Smooth muscle cell (in vitro differentiated cells): Measurements from ENCODE around the gene SZRD1. TPM values are rescaled to one million over a fixed set of nuclear protein-coding genes. Genes with fewer than 3 reads are reported as not detected.

Experiments
- DNase-seq: peaks from one replicate; lab custom pipeline; 2025; ENCODE audit not compliant: unreplicated experiment; lab: John Stamatoyannopoulos, UW
- H2AFZ ChIP-seq: fragments of 200-600 bp; sonication (generic); 2 replicates; pipeline ENCODE4 v1.6.0; 2016; ENCODE audit warnings: antibody characterized with exemption, low read depth, mild to moderate bottlenecking
- H3F3A ChIP-seq: fragments of 200-600 bp; sonication (generic); 2 replicates; pipeline ENCODE4 v1.6.0; 2017; ENCODE audit warnings: antibody characterized with exemption, low read depth
- H3K27ac ChIP-seq: fragments of 200-600 bp; sonication (generic); 2 replicates; pipeline ENCODE4 v1.5.1; 2016; ENCODE audit warnings: low read depth, mild to moderate bottlenecking
- H3K27me3 ChIP-seq: fragments of 200-600 bp; sonication (generic); 2 replicates; pipeline ENCODE4 v1.6.1; 2016; ENCODE audit warnings: low read depth, mild to moderate bottlenecking
- H3K36me3 ChIP-seq: fragments of 200-600 bp; sonication (generic); 2 replicates; pipeline ENCODE4 v1.5.1; 2016; ENCODE audit warnings: low read depth
- H3K4me1 ChIP-seq: fragments of 200-600 bp; sonication (generic); 2 replicates; pipeline ENCODE4 v1.5.1; 2016; ENCODE audit warnings: low read depth
- H3K4me2 ChIP-seq: fragments of 200-600 bp; sonication (generic); 2 replicates; pipeline ENCODE4 v1.6.0; 2016; ENCODE audit warnings: mild to moderate bottlenecking
- H3K4me3 ChIP-seq: fragments of 200-600 bp; sonication (generic); 2 replicates; pipeline ENCODE4 v1.5.1; 2016; ENCODE audit warnings: mild to moderate bottlenecking
- H3K79me2 ChIP-seq: fragments of 200-600 bp; sonication (generic); 2 replicates; pipeline ENCODE4 v1.6.0; 2016; ENCODE audit warnings: low read depth, mild to moderate bottlenecking
- H3K9ac ChIP-seq: fragments of 200-600 bp; sonication (generic); 2 replicates; pipeline ENCODE4 v1.6.0; 2016; ENCODE audit warnings: low read depth
- H3K9me3 ChIP-seq: fragments of 200-600 bp; sonication (generic); replicated peaks from 2 replicates; pipeline ENCODE4 v1.5.1; 2016; ENCODE audit warnings: low read depth
- H4K20me1 ChIP-seq: fragments of 200-600 bp; sonication (generic); 2 replicates; pipeline ENCODE4 v1.6.0; 2016; ENCODE audit warnings: low read depth
- WGBS: methylation state at CpG from one replicate; pipeline ENCODE4 v1.1.7; 2016; ENCODE audit warnings: low lambda C conversion rate; 5-methylcytosine and 5-hydroxymethylcytosine counted together
- polyA plus RNA-seq: library from polyadenylated mRNA; unstranded; fragments of >200 nt; fragmentation: Nextera tagmentation; extraction: Ambion mirVana; gene quantifications from 2 replicates; pipeline ENCODE4 v1.2.1, GENCODE V29; 2016
- total RNA-seq: library from RNA; depleted of rRNA; stranded (reverse); fragments of >200 nt; gene quantifications from 2 replicates; pipeline ENCODE4 v1.2.3, GENCODE V29; 2014
- TF ChIP-seq, protein P1 (sequence below): fragments of 200-600 bp; sonication (generic); IDR thresholded peaks from 2 replicates; pipeline ENCODE4 v1.5.1; 2017; ENCODE audit warnings: borderline replicate concordance, mild to moderate bottlenecking, antibody characterized with exemption; ENCODE audit not compliant: insufficient read depth, poor library complexity, severe bottlenecking

Gene SZRD1
- total and polyA plus RNA-seq, 2 experiments from 2014 or later = 45.3 to 56.4 TPM

DNA sequence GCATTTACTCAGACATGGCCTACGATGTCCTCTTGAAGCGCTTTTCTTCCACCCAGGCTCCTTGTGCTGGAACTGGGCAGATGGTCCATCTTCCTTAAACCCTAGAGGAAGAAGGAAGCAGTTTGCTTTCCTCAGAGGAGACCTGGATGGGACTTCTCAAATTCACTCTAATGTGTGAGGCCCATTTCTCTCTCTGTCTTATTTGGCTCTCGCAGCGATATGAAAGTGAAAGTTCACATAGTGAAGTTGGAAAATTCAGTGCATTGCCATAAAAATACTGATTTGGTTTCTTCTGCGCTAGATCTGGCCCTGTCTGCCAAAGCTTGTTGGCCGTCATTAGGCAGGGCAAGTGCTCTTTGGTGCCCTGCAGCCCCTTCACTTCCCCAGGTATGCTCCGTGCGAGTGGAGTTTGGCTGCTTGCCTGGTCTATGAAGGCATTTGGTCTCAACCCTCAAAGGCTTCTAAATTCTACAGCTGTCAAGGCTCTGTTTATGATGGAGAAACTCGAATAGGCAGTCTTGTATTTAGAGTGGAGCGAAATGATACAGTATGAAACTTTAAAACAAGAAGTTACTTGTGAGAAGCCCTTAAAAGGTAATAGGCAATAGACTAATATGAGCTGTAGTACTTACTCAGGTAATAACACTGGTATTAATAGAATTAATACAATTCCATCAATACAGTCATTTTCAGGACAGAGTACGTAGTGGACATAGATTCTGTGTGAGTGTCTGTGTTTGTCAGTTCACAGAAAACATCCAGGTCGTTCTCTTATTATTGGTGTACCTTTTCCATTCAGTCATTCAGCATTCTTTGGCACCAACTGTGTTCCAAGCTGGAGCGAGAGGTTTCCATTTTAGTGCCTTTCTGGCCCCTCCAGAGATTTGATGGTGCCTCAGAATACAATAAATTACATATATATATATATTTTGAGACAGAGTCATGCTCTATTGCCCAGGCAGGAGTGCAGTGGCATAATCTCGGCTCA, 20.5 kb downstream of the SZRD1 start:
- WGBS = 97% methylated on average over 14 of the region's 14 CpGs
- TF ChIP-seq, protein P1, sequence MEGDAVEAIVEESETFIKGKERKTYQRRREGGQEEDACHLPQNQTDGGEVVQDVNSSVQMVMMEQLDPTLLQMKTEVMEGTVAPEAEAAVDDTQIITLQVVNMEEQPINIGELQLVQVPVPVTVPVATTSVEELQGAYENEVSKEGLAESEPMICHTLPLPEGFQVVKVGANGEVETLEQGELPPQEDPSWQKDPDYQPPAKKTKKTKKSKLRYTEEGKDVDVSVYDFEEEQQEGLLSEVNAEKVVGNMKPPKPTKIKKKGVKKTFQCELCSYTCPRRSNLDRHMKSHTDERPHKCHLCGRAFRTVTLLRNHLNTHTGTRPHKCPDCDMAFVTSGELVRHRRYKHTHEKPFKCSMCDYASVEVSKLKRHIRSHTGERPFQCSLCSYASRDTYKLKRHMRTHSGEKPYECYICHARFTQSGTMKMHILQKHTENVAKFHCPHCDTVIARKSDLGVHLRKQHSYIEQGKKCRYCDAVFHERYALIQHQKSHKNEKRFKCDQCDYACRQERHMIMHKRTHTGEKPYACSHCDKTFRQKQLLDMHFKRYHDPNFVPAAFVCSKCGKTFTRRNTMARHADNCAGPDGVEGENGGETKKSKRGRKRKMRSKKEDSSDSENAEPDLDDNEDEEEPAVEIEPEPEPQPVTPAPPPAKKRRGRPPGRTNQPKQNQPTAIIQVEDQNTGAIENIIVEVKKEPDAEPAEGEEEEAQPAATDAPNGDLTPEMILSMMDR = no peak
- Histone ChIP-seq H2AFZ (no peak overlapping the region), H3K4me2 (no peak overlapping the region), H3F3A (no peaks in the 10 kb centered on the region), H3K36me3 (no peaks in the 10 kb centered on the region), H3K27me3 (no peaks in the 10 kb centered on the region), H3K4me1 (no peaks in the 10 kb centered on the region), H3K79me2 (peaks cover 99% of the 10 kb centered on the region), H3K4me3 (no peak overlapping the region), H3K27ac (no peak overlapping the region), H3K9ac (no peak overlapping the region), H4K20me1 (peaks cover 100% of the 10 kb centered on the region), H3K9me3 (no peaks in the 10 kb centered on the region)
- no peak for DNase-seq

GRCh38 chr1:16391411-16391810, 24.4 kb downstream of the SZRD1 start:
- H3K79me2 ChIP-seq = peaks cover 67% of the 10 kb centered on the region
- H3K36me3 ChIP-seq = no peaks in the 10 kb centered on the region
- peaks cover 5% of the 10 kb centered on the region for H3F3A ChIP-seq
- WGBS = 86% methylated on average over 3 of the region's 3 CpGs
- TF ChIP-seq, protein P1 = no peak
- DNase-seq = no peak
- H3K27ac ChIP-seq = no peak overlapping the region
- no peak overlapping the region for H2AFZ ChIP-seq
- H3K27me3 ChIP-seq = no peaks in the 10 kb centered on the region
- H3K4me2 ChIP-seq = no peak overlapping the region
- H3K4me3 ChIP-seq = no peak overlapping the region
- H4K20me1 ChIP-seq = peaks cover 99% of the 10 kb centered on the region
- no peaks in the 10 kb centered on the region for H3K4me1 ChIP-seq
- H3K9me3 ChIP-seq = no peaks in the 10 kb centered on the region
- H3K9ac ChIP-seq = no peak overlapping the region

DNA sequence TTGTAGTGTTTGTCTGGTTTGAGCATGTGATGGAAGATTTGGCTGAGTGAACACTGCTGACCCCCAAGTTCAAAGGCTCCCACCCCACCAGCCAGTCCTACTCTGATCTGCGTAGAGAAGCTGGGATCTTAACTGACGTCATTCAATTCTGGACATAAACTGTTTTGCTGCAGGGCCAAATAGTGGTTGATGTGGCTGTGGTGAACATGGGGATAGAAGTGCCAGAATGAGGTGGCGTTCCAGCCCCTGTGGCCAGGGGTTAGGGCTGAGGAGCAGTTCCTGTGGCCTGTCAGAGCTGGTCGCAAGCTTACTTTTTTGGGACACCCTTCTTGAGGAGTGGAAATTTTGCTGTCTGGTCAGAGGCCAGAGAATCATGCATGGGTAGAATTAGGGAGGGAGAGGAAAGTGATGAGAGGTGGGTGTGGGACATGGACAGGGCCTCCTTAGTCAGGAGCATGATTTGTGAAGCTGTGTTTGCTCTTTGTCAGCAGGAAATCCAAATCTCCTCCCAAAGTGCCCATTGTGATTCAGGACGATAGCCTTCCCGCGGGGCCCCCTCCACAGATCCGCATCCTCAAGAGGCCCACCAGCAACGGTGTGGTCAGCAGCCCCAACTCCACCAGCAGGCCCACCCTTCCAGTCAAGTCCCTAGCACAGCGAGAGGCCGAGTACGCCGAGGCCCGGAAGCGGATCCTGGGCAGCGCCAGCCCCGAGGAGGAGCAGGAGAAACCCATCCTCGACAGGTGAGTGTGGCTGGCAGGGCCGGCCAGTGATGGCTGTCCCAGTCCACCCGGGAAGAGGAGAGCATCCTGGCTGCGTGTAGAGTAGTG, 25.9 kb downstream of the SZRD1 start:
- TF ChIP-seq, protein P1 = no peak

More for the DNA sequence above, 25.9 kb downstream of the SZRD1 start:
- DNase-seq = no peak
- Histone ChIP-seq H3K4me3 (no peak overlapping the region), H2AFZ (no peak overlapping the region), H3K27me3 (no peaks in the 10 kb centered on the region), H3F3A (peaks cover 5% of the 10 kb centered on the region), H3K9me3 (no peaks in the 10 kb centered on the region), H4K20me1 (peaks cover 93% of the 10 kb centered on the region), H3K4me1 (no peaks in the 10 kb centered on the region), H3K36me3 (no peaks in the 10 kb centered on the region), H3K9ac (no peak overlapping the region), H3K4me2 (no peak overlapping the region), H3K79me2 (peaks cover 52% of the 10 kb centered on the region), H3K27ac (no peak overlapping the region)
- WGBS = 93% methylated on average over 21 of the region's 21 CpGs
